GM12875 (cell line): Measurements from ENCODE around the gene EHD4.

Experiments used
- H3K4me3 ChIP-seq: one replicate; pipeline ENCODE4 v1.5.1; 2011; ENCODE audit warnings: low read depth, low read length, control low read depth
- CTCF ChIP-seq: IDR thresholded peaks from 2 replicates; pipeline ENCODE4 v1.5.1; 2011; ENCODE audit warnings: low read depth, mild to moderate bottlenecking, control low read depth, inconsistent platforms, low read length, moderate library complexity, borderline replicate concordance; ENCODE audit not compliant: insufficient read depth

Gene EHD4

GRCh38 chr15:41858756-41859155, 113.6 kb downstream of the EHD4 start:
- no peak overlapping the region for H3K4me3 ChIP-seq
- TF ChIP-seq CTCF = no peak

- H3K4me3 ChIP-seq = no peak overlapping the region
- no peak for TF ChIP-seq CTCF
These were observed 115.0 kb downstream of the EHD4 start for GRCh38 chr15:41857316-41857715.

- H3K4me3 ChIP-seq = no peak overlapping the region
- TF ChIP-seq CTCF = no peak
These were observed 115.6 kb downstream of the EHD4 start for GRCh38 chr15:41856716-41857115.

- H3K4me3 ChIP-seq = no peak overlapping the region
- no peak for TF ChIP-seq CTCF
These were observed 116.1 kb downstream of the EHD4 start for GRCh38 chr15:41856262-41856661.

GRCh38 chr15:41855261-41855961, 116.9 kb downstream of the EHD4 start:
- TF ChIP-seq CTCF = no peak
- H3K4me3 ChIP-seq = no peak overlapping the region

- no peak overlapping the region for H3K4me3 ChIP-seq
- TF ChIP-seq CTCF = no peak
These were observed 117.9 kb downstream of the EHD4 start for GRCh38 chr15:41854443-41854842.

- no peak for TF ChIP-seq CTCF
- no peak overlapping the region for H3K4me3 ChIP-seq
These were observed 118.5 kb downstream of the EHD4 start for GRCh38 chr15:41853831-41854230.
